Fibroblast of pulmonary artery (primary cell): Measurements from ENCODE around the gene MORF4L1.
"Not testable (repeated sequence)": the region's sequence is repeated elsewhere in the genome, so short reads cannot be mapped to it uniquely, and the experiment has no call there.

Experiments used
- DNase-seq: peaks from one replicate; pipeline ENCODE4 v3.0.0-alpha.2; 2010; ENCODE audit warnings: low read depth
- H3K4me3 ChIP-seq: replicated peaks from 2 replicates; pipeline ENCODE4 v1.5.1; 2011; ENCODE audit warnings: low read depth, mild to moderate bottlenecking, control low read depth, low read length, moderate library complexity
- CTCF ChIP-seq: IDR thresholded peaks from 2 replicates; pipeline ENCODE4 v1.5.1; 2011; ENCODE audit warnings: mild to moderate bottlenecking, control low read depth, low read length, inconsistent platforms; ENCODE audit errors: missing control alignments

The MORF4L1 gene

GRCh38 chr15:78850352-78850751, 22.3 kb upstream of the MORF4L1 start:
- no peak for TF ChIP-seq CTCF
- H3K4me3 ChIP-seq: no peak overlapping the region
- no peak for DNase-seq

- no peak for TF ChIP-seq CTCF
- DNase-seq: no peak
- H3K4me3 ChIP-seq: no peak overlapping the region
Measured at GRCh38 chr15:78850941-78851755, 21.5 kb upstream of the MORF4L1 start.

GRCh38 chr15:78853500-78853899, 19.2 kb upstream of the MORF4L1 start:
- no peak for TF ChIP-seq CTCF
- DNase-seq: no peak
- no peak overlapping the region for H3K4me3 ChIP-seq

GRCh38 chr15:78854833-78855372, 17.8 kb upstream of the MORF4L1 start:
- no peak for TF ChIP-seq CTCF
- no peak overlapping the region for H3K4me3 ChIP-seq
- DNase-seq: no peak

- TF ChIP-seq CTCF: no peak
- DNase-seq: peak; percentile 55
Measured at GRCh38 chr15:78855746-78856145, 16.9 kb upstream of the MORF4L1 start.

GRCh38 chr15:78859971-78860719, 12.5 kb upstream of the MORF4L1 start:
- H3K4me3 ChIP-seq: peak overlapping the region; percentile 55
- peak; percentile 51 for TF ChIP-seq CTCF
- peak; percentile 85 for DNase-seq

More at GRCh38 chr15:78855746-78856145, 16.9 kb upstream of the MORF4L1 start:
- no peak overlapping the region for H3K4me3 ChIP-seq

- DNase-seq, H3K4me3 ChIP-seq: not testable (repeated sequence)
Measured at GRCh38 chr15:78865585-78865984, 7.1 kb upstream of the MORF4L1 start.

GRCh38 chr15:78866031-78866430, 6.7 kb upstream of the MORF4L1 start:
- not testable (repeated sequence) for H3K4me3 ChIP-seq, DNase-seq
